Colonic mucosa (tissue), 4 donors: ENCODE data around the gene ZNF554. TPM values are rescaled to one million over a fixed set of nuclear protein-coding genes. Genes with fewer than 3 reads are reported as not detected.

Experiments used
- DNase-seq: peaks from one replicate; pipeline ENCODE4 v3.0.0-alpha.2; 2020
- H3K27ac ChIP-seq: fragments of 200-600 bp; one replicate; pipeline ENCODE4 v1.8.0; 2021
- H3K27me3 ChIP-seq: fragments of 200-600 bp; one replicate; pipeline ENCODE4 v1.8.0; 2021
- H3K36me3 ChIP-seq: fragments of 200-600 bp; one replicate; pipeline ENCODE4 v1.8.0; 2021
- H3K4me1 ChIP-seq: fragments of 200-600 bp; one replicate; pipeline ENCODE4 v1.8.0; 2021; ENCODE audit warnings: mild to moderate bottlenecking
- H3K4me3 ChIP-seq: fragments of 200-600 bp; one replicate; pipeline ENCODE4 v1.8.0; 2021
- H3K9ac ChIP-seq, 2 donors: one replicate each; pipeline ENCODE4 v1.7.0; 2013; ENCODE audit warnings: control low read depth in 2 of 2, low read depth in 2 of 2, low read length in 2 of 2
- H3K9me3 ChIP-seq: fragments of 200-600 bp; one replicate; pipeline ENCODE4 v1.8.0; 2021
- CTCF ChIP-seq: fragments of 200-600 bp; IDR thresholded peaks from one replicate; pipeline ENCODE4 v1.8.0; 2022; ENCODE audit warnings: antibody characterized with exemption, mild to moderate bottlenecking
- intact Hi-C: fragments of 100-400 bp; cut with DNase I; formaldehyde crosslinking; loops from one replicate; pipeline ENCODE4 v1.14.1; 2022
- total RNA-seq, 2 donors: library from RNA; stranded (reverse); fragmentation: NEBNext Ultra II Directional in 1 of 2; extraction: Animal tissue kit (Norgen Biotek cat#: 25700) in 1 of 2; gene quantifications; one replicate each; pipeline ENCODE4 v1.2.1, GENCODE V29; 2021
- donor health status: healthy.
- donor health status: DM: no; HTN: no; CAD: no.
- donor health status: DM: no; HTN: no; CAD: no.

Gene ZNF554
- total RNA-seq, 2 donors from 2014 or later = 3.0 to 5.1 TPM

DNA sequence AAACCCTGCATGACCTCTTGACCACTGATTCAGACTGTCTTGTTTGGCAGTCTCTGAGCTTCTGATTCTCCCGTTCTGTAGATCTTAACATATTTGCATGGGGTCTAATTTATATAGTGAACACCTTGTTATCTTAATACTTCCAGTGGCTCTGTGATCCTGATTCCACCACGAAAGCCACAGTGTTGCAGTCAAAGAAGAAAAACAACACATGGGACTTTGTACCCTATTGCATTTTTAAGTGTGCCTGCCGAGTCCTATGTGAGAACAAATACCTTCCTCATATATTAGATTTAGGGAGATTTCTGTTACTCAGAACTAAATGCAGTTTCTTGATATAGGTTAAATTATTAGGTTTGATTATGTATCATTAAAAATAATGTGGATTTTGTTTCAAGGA lies 35.2 kb downstream of the ZNF554 start:
- Histone ChIP-seq H3K27ac (no peak overlapping the region), H3K4me1 (no peaks in the 10 kb centered on the region), H3K36me3 (peaks cover 23% of the 10 kb centered on the region), H3K9ac (no peak overlapping the region), H3K4me3 (no peak overlapping the region), H3K27me3 (no peaks in the 10 kb centered on the region), H3K9me3 (no peaks in the 10 kb centered on the region)
- intact Hi-C loops = no loop called here
- no peak for TF ChIP-seq CTCF
- no peak for DNase-seq

DNA sequence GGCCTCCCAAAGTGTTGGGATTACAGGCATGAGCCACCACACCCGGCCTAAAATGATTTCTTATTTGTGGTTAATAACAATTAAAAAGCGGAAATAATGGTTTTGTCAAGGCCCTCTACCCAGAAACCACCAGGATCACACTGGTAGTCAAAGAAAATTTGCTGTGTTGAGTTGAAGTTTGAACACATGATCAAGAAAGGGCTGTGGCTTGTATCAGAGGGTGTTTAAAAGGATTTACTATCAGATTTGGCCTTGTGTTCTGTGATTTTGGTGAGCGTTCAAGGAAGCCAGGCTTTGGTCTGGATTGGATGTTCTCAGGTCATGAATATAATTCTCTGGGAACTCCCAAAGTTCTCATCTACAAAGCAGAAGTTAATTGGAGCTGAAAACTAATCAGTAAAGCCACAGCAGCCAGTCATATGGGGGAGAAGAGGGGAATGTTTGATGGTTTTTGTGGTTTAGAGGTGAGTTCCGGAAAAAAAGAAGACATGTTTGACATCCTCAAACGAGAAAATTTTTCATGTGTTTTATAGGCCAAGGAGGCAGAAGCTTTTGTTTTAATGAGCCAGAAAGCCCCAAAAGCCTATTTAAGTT lies 36.9 kb downstream of the ZNF554 start:
- Histone ChIP-seq H3K9ac (no peak overlapping the region), H3K9me3 (no peaks in the 10 kb centered on the region), H3K36me3 (peaks cover 22% of the 10 kb centered on the region), H3K4me3 (no peak overlapping the region), H3K27me3 (no peaks in the 10 kb centered on the region), H3K27ac (no peak overlapping the region), H3K4me1 (no peaks in the 10 kb centered on the region)
- no peak for DNase-seq
- intact Hi-C loops = no loop called here
- no peak for TF ChIP-seq CTCF

- Histone ChIP-seq H3K4me1 (no peaks in the 10 kb centered on the region), H3K27me3 (no peaks in the 10 kb centered on the region), H3K9me3 (no peaks in the 10 kb centered on the region), H3K27ac (no peak overlapping the region), H3K4me3 (no peak overlapping the region), H3K36me3 (no peaks in the 10 kb centered on the region), H3K9ac (no peak overlapping the region)
- no peak for DNase-seq
- intact Hi-C loops = no loop called here
- TF ChIP-seq CTCF = no peak
Measured at GRCh38 chr19:2858864-2859263, 39.2 kb downstream of the ZNF554 start.

DNA sequence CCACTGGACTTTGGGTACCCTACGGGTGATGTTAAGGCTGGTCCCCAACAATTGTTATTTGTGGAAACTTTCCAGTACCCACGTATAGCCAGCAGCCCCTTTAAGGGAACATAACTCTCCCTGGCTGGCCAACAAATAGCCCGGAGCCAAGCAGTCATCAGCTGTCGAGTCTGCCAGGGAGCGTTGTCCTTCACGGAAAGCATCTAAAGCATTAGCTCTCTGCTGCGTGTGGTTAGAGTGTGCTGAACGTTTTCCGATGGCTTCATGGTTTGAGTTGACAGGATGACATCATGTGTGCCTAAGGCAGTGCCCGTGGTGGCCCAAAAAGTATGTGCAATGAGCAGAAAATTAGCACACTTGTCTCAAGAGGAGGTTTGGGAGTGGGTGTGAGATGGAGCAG lies 44.1 kb downstream of the ZNF554 start:
- Histone ChIP-seq H3K9ac (no peak overlapping the region), H3K27ac (no peak overlapping the region), H3K4me3 (no peak overlapping the region), H3K27me3 (no peaks in the 10 kb centered on the region), H3K36me3 (no peaks in the 10 kb centered on the region), H3K4me1 (no peaks in the 10 kb centered on the region), H3K9me3 (no peaks in the 10 kb centered on the region)
- TF ChIP-seq CTCF = no peak
- DNase-seq = no peak
- intact Hi-C loops = no loop called here

- Histone ChIP-seq H3K4me1 (no peaks in the 10 kb centered on the region), H3K27ac (no peak overlapping the region), H3K9me3 (no peaks in the 10 kb centered on the region), H3K36me3 (no peaks in the 10 kb centered on the region), H3K27me3 (no peaks in the 10 kb centered on the region), H3K4me3 (no peak overlapping the region), H3K9ac (no peak overlapping the region)
- intact Hi-C loops = no loop called here
- no peak for DNase-seq
- TF ChIP-seq CTCF = no peak
Measured at GRCh38 chr19:2865334-2866100, 45.8 kb downstream of the ZNF554 start.
